Right lobe of liver (tissue), 6 donors: ENCODE data around the gene CAMP. TPM values are rescaled to one million over a fixed set of nuclear protein-coding genes. Genes with fewer than 3 reads are reported as not detected.
A peak's percentile ranks its signal among the peaks of the same experiment; 100 is the strongest.

Experiments used
- ATAC-seq, 4 donors: fragments of 200-7000 bp; cut with Tn5 transposase; one replicate each; pipeline ENCODE4 v1.9.1; 2020; ENCODE audit warnings: mild to moderate bottlenecking in 4 of 4, moderate library complexity in 4 of 4
- DNase-seq, 3 donors: peaks; one replicate each; pipeline ENCODE4 v3.0.0-alpha.2; 2020
- H3K27ac ChIP-seq, 3 donors: fragments of 200-600 bp; one replicate each; pipeline ENCODE4 v1.8.0; 2022
- H3K27me3 ChIP-seq, 2 donors: fragments of 200-600 bp; one replicate each; pipeline ENCODE4 v1.8.0; 2022
- H3K36me3 ChIP-seq, 4 donors: fragments of 200-600 bp; sonication (generic) in 1 of 4; one replicate each; pipeline versions ENCODE4 v1.5.1 to v1.8.0; 2017 to 2022; ENCODE audit warnings: control low read depth in 1 of 4
- H3K4me1 ChIP-seq, 4 donors: fragments of 200-600 bp; sonication (generic) in 1 of 4; one replicate each; pipeline versions ENCODE4 v1.5.1 to v1.8.0; 2017 to 2022; ENCODE audit warnings: control low read depth in 1 of 4
- H3K4me3 ChIP-seq, 3 donors: fragments of 200-600 bp; one replicate each; pipeline ENCODE4 v1.8.0; 2022
- H3K9me3 ChIP-seq, 4 donors: fragments of 200-600 bp; sonication (generic) in 1 of 4; one replicate each; pipeline versions ENCODE4 v1.5.1 to v1.8.0; 2017 to 2022; ENCODE audit warnings: control low read depth in 1 of 4
- CTCF ChIP-seq, 4 donors: fragments of 200-600 bp in 3 of 4; fragments of 450-650 bp in 1 of 4; IDR thresholded peaks; one replicate each; pipeline versions ENCODE4 v1.5.1 to v1.8.0; 2016 to 2022; ENCODE audit warnings: antibody characterized with exemption in 4 of 4, mild to moderate bottlenecking in 2 of 4
- POLR2A ChIP-seq: fragments of 450-650 bp; IDR thresholded peaks from one replicate; pipeline ENCODE4 v1.6.1; 2017; ENCODE audit warnings: antibody characterized with exemption, mild to moderate bottlenecking
- WGBS: methylation state at CpG from one replicate; pipeline ENCODE4 v1.1.6; 2018; ENCODE audit warnings: low coverage, low lambda C conversion rate; ENCODE audit not compliant: insufficient coverage; ENCODE audit errors: missing lambda C conversion rate; 5-methylcytosine and 5-hydroxymethylcytosine counted together
- intact Hi-C, 2 donors: fragments of 100-400 bp; cut with DNase I; formaldehyde crosslinking; loops; one replicate each; pipeline versions ENCODE4 v1.11.2 to v1.14.1; 2022
- total RNA-seq, 6 experiments: library from RNA; depleted of rRNA in 2 of 6; stranded (reverse); fragments of >200 nt in 2 of 6; fragmentation: NEBNext Ultra II Directional in 3 of 6; extraction: Animal tissue kit (Norgen Biotek cat#: 25700) in 3 of 6; gene quantifications; one replicate each; pipeline versions ENCODE4 v1.1.0 to v1.2.4, GENCODE V29; 2016 to 2023
- donor health status: DM: no; HTN: yes; CAD: no.
- donor health status: DM: no; HTN: no; CAD: no.
- donor health status: DM: no; HTN: no; CAD: no.
- donor health status: DM: no; HTN: yes; CAD: no.
- donor health status: DM: no; HTN: yes; CAD: no.

CAMP gene
- total RNA-seq, 6 experiments from 2014 or later, result 0.46 to 0.50 TPM; not detected in 4

- DNase-seq, result no peak
- H3K4me1 ChIP-seq, result no peaks in the 10 kb centered on the region
- intact Hi-C loops, result no loop called here
- TF ChIP-seq POLR2A (no peak), CTCF (IDR thresholded peaks at IDR 0.05) (no peak)
- no peaks in the 10 kb centered on the region for H3K27me3 ChIP-seq
- H3K27ac ChIP-seq, result no peak overlapping the region
- H3K4me3 ChIP-seq, result no peak overlapping the region
- peak in 1 of 4 donors; percentile 15 for ATAC-seq
- H3K9me3 ChIP-seq, result no peaks in the 10 kb centered on the region
- no peaks in the 10 kb centered on the region for H3K36me3 ChIP-seq
- 75% methylated on average over 5 of the region's 5 CpGs for WGBS
Measured at GRCh38 chr3:48215876-48216275, 7.4 kb upstream of the CAMP start.

GRCh38 chr3:48217449-48217848, 5.8 kb upstream of the CAMP start:
- WGBS, result 60% methylated on average over 1 of the region's 4 CpGs
- DNase-seq (no peak), ATAC-seq (peak in 1 of 4 donors; percentile 16)
- Histone ChIP-seq H3K4me3 (no peak overlapping the region), H3K9me3 (no peaks in the 10 kb centered on the region), H3K27me3 (no peaks in the 10 kb centered on the region), H3K27ac (no peak overlapping the region), H3K4me1 (no peaks in the 10 kb centered on the region), H3K36me3 (no peaks in the 10 kb centered on the region)
- TF ChIP-seq POLR2A (no peak), CTCF (IDR thresholded peaks at IDR 0.05) (no peak)
- intact Hi-C loops, result no loop called here

- TF ChIP-seq POLR2A, result no peak
- no peak for TF ChIP-seq CTCF (IDR thresholded peaks at IDR 0.05)
- 89% methylated on average over 5 of the region's 5 CpGs for WGBS
Measured at GRCh38 chr3:48218537-48218936, 4.8 kb upstream of the CAMP start.

DNA sequence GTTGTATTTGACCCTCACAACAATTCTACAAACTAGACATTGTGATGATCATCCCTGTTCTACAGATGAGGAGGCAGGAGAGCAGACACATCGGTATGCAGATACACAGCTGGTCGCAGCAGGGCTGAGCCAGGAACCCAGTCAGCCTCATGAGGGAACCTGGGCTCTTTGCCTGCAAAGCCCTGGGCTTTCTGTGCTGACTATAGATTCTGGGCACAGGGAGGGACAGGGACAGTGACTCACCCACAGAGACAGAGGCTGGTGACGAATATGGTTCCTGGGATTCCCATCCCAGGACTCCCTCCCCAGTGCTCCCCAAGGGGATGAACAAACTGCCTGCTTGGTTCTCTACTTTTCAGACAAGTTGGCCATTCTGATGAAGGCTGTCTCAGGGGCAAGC, 3.8 kb upstream of the CAMP start:
- Histone ChIP-seq H3K9me3 (no peaks in the 10 kb centered on the region), H3K4me3 (no peak overlapping the region), H3K27ac (no peak overlapping the region), H3K27me3 (no peaks in the 10 kb centered on the region), H3K36me3 (no peaks in the 10 kb centered on the region), H3K4me1 (no peaks in the 10 kb centered on the region)
- no peak for ATAC-seq
- intact Hi-C loops, result no loop called here
- WGBS, result 83% methylated on average over 2 of the region's 3 CpGs
- no peak for DNase-seq
- no peak for TF ChIP-seq POLR2A
- TF ChIP-seq CTCF (IDR thresholded peaks at IDR 0.05), result no peak

More at GRCh38 chr3:48218537-48218936, 4.8 kb upstream of the CAMP start:
- no peak for ATAC-seq
- no peaks in the 10 kb centered on the region for H3K36me3 ChIP-seq
- no peaks in the 10 kb centered on the region for H3K9me3 ChIP-seq
- no peaks in the 10 kb centered on the region for H3K4me1 ChIP-seq
- no peaks in the 10 kb centered on the region for H3K27me3 ChIP-seq
- intact Hi-C loops, result no loop called here
- no peak overlapping the region for H3K27ac ChIP-seq
- no peak for DNase-seq
- no peak overlapping the region for H3K4me3 ChIP-seq

DNA sequence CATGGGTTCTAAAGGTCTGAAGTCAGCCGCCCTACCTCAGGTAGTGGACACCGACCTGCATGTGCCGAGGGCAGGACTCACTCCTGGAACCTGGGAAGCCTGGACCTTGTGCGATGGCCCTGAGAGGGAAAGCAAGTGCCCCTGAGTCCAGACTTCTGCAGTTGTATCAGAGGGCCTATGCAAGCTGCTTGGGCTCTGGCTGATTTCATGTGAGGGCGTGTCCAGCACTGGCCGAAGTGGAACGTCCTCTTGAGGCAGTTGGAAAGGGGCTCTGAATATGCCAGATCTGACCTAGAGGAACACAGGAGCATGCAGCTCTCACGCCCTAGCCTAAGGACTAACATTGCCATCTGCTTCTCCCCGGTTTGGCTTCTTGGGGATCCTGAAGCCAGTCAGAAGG, 2.5 kb upstream of the CAMP start:
- no peaks in the 10 kb centered on the region for H3K4me1 ChIP-seq
- no peak overlapping the region for H3K27ac ChIP-seq
- no peak for TF ChIP-seq CTCF (IDR thresholded peaks at IDR 0.05)
- TF ChIP-seq POLR2A, result no peak
- H3K27me3 ChIP-seq, result no peaks in the 10 kb centered on the region
- WGBS, result 70% methylated on average over 2 of the region's 9 CpGs
- ATAC-seq, result no peak
- no peaks in the 10 kb centered on the region for H3K9me3 ChIP-seq
- H3K4me3 ChIP-seq, result no peak overlapping the region
- H3K36me3 ChIP-seq, result no peaks in the 10 kb centered on the region
- DNase-seq, result no peak
- intact Hi-C loops, result no loop called here
